Natural killer cell (primary cell): ENCODE data around the gene CDC42SE2. TPM values are rescaled to one million over a fixed set of nuclear protein-coding genes. Genes with fewer than 3 reads are reported as not detected.

Source experiments
- ATAC-seq, 3 donors: fragments of 150-1000 bp in 2 of 3; fragments of 200-7000 bp in 1 of 3; cut with Tn5 transposase; 1 replicate in 1 of 3; 2 replicates in 2 of 3; pipeline ENCODE4 v1.10.0; 2021; ENCODE audit warnings: mild to moderate bottlenecking in 2 of 3, moderate library complexity in 2 of 3
- DNase-seq, 2 donors: peaks; one replicate each; pipeline versions ENCODE4 v3.0.0 to v3.0.0-alpha.2; 2013 to 2021; ENCODE audit warnings: mixed read lengths in 1 of 2
- H3K27ac ChIP-seq: one replicate; pipeline ENCODE4 v1.5.1; 2013; ENCODE audit warnings: mild to moderate bottlenecking, low read length
- H3K27me3 ChIP-seq: one replicate; pipeline ENCODE4 v1.6.1; 2013; ENCODE audit warnings: low read length; ENCODE audit not compliant: control insufficient read depth, insufficient read depth
- H3K36me3 ChIP-seq: one replicate; pipeline ENCODE4 v1.6.1; 2013; ENCODE audit warnings: low read length; ENCODE audit not compliant: control insufficient read depth, insufficient read depth
- H3K4me1 ChIP-seq: one replicate; pipeline ENCODE4 v1.6.1; 2013; ENCODE audit warnings: low read length; ENCODE audit not compliant: control insufficient read depth, insufficient read depth
- H3K4me3 ChIP-seq: one replicate; pipeline ENCODE4 v1.5.1; 2013; ENCODE audit warnings: low read length
- H3K9me3 ChIP-seq: one replicate; pipeline ENCODE4 v1.6.1; 2013; ENCODE audit warnings: low read length; ENCODE audit not compliant: control insufficient read depth, insufficient read depth
- H3K27ac Mint-ChIP-seq, 2 donors: one replicate each; pipeline ENCODE4 v1.8.0; 2022; ENCODE audit warnings: mild to moderate bottlenecking in 2 of 2, mixed read lengths in 2 of 2, moderate library complexity in 1 of 2
- H3K27me3 Mint-ChIP-seq, 2 donors: one replicate each; pipeline ENCODE4 v1.8.0; 2022; ENCODE audit warnings: low read depth in 2 of 2, mixed read lengths in 2 of 2
- H3K36me3 Mint-ChIP-seq: one replicate; pipeline ENCODE4 v1.8.0; 2022; ENCODE audit warnings: mixed read lengths
- H3K4me1 Mint-ChIP-seq, 2 donors: one replicate each; pipeline ENCODE4 v1.8.0; 2022; ENCODE audit warnings: mixed read lengths in 2 of 2
- H3K4me3 Mint-ChIP-seq: one replicate; pipeline ENCODE4 v1.8.0; 2022; ENCODE audit warnings: mild to moderate bottlenecking, moderate library complexity, mixed read lengths
- H3K9me3 Mint-ChIP-seq, 2 donors: one replicate each; pipeline ENCODE4 v1.8.0; 2022; ENCODE audit warnings: mixed read lengths in 2 of 2
- WGBS: methylation state at CpG from one replicate; pipeline ENCODE4 v1.1.7; 2013; ENCODE audit warnings: missing lambda C conversion rate; ENCODE audit not compliant: insufficient coverage; 5-methylcytosine and 5-hydroxymethylcytosine counted together
- intact Hi-C: fragments of 100-400 bp; cut with micrococcal nuclease; formaldehyde crosslinking; loops from one replicate; pipeline ENCODE4 v1.14.2; 2022
- total RNA-seq, 4 donors: library from RNA; stranded (reverse); fragments of 120-200 nt in 1 of 4; gene quantifications; one replicate each; pipeline versions ENCODE4 v1.2.3 to v1.2.4, GENCODE V29; 2013 to 2022
- TF ChIP-seq, protein P1 (sequence below): fragments of 200-600 bp; IDR thresholded peaks from one replicate; pipeline ENCODE4 v1.8.0; 2022; ENCODE audit warnings: antibody characterized with exemption

Gene CDC42SE2
- total RNA-seq, 3 donors from 2014 or later (not counting 1 experiment from before 2014, with no cell fraction given) = 140 to 183 (median 166) TPM

DNA sequence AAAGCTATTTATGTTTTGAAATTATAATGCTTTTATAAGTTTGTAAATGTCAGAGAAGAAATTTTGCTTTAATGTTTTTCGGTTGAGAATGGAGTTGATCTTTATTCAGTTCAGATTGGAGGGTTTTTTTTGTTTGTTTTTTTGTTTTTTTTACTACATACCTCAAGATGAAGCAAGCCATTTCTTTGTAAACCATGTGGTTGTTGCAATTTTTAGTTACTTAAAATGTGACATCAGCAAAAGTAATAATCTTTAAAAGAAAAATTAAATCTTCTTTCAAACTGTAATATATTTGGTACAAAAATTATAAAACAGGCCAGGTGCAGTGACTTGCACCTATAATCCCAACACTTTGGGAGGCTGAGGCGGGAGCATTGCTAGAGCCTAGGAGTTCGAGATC, 102.6 kb downstream of the CDC42SE2 start:
- intact Hi-C loops = no loop called here
- Mint-ChIP-seq H3K27me3 (no peaks in the 10 kb centered on the region), H3K4me1 (peaks cover 69 to 80% of the 10 kb centered on the region in 2 donors), H3K36me3 (no peaks in the 10 kb centered on the region), H3K4me3 (no peak overlapping the region), H3K9me3 (no peaks in the 10 kb centered on the region), H3K27ac (peak overlapping the region; percentile 69 to 95)
- no peak overlapping the region for H3K4me3 ChIP-seq
- DNase-seq (no peak), ATAC-seq (no peak)
- TF ChIP-seq, protein P1, sequence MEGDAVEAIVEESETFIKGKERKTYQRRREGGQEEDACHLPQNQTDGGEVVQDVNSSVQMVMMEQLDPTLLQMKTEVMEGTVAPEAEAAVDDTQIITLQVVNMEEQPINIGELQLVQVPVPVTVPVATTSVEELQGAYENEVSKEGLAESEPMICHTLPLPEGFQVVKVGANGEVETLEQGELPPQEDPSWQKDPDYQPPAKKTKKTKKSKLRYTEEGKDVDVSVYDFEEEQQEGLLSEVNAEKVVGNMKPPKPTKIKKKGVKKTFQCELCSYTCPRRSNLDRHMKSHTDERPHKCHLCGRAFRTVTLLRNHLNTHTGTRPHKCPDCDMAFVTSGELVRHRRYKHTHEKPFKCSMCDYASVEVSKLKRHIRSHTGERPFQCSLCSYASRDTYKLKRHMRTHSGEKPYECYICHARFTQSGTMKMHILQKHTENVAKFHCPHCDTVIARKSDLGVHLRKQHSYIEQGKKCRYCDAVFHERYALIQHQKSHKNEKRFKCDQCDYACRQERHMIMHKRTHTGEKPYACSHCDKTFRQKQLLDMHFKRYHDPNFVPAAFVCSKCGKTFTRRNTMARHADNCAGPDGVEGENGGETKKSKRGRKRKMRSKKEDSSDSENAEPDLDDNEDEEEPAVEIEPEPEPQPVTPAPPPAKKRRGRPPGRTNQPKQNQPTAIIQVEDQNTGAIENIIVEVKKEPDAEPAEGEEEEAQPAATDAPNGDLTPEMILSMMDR = no peak
- H3K27me3 ChIP-seq = no peaks in the 10 kb centered on the region
- no peak overlapping the region for H3K27ac ChIP-seq
- peaks cover 15% of the 10 kb centered on the region for H3K36me3 ChIP-seq
- WGBS = 100% methylated on average over 2 of the region's 3 CpGs
- H3K9me3 ChIP-seq = no peaks in the 10 kb centered on the region
- H3K4me1 ChIP-seq = peaks cover 19% of the 10 kb centered on the region

DNA sequence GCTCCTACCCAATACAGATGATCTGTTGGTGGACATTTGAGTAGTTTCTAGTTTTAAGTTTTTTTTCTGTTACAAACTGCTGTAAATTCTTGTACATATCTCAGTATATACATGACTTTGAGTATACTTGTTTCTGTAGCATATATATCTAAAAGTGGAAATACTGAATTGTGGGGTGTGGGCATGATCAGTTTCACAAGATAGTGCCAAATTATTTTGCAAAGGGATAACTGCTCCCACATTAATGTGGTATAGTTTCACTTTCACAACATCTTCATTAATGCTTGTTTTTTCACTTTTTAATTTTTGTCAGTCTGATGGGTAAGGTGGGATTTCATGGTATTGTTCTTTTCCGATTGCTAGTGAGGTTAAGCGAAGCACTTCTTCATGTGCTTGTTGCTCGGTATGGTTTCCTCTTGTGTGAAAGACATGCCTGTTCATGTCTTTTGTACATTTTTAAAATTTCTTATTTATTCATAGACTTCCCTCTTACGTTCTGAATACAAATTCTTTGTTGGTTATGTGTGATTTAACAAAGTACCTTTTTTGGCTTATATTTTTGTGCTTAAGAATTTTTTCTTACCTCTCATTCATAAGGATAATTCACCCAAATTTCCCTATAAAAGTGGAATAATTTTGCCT, 103.5 kb downstream of the CDC42SE2 start:
- no peak overlapping the region for H3K4me3 ChIP-seq
- Mint-ChIP-seq H3K36me3 (no peaks in the 10 kb centered on the region), H3K9me3 (no peaks in the 10 kb centered on the region), H3K27ac (peak overlapping the region; percentile 69 to 95), H3K4me3 (no peak overlapping the region), H3K27me3 (no peaks in the 10 kb centered on the region), H3K4me1 (peaks cover 70 to 79% of the 10 kb centered on the region in 2 donors)
- H3K4me1 ChIP-seq = peaks cover 17% of the 10 kb centered on the region
- peaks cover 8% of the 10 kb centered on the region for H3K36me3 ChIP-seq
- H3K27me3 ChIP-seq = no peaks in the 10 kb centered on the region
- intact Hi-C loops = no loop called here
- H3K27ac ChIP-seq = peak overlapping the region; percentile 38
- 60% methylated on average over 1 of the region's 4 CpGs for WGBS
- TF ChIP-seq, protein P1 = no peak
- no peaks in the 10 kb centered on the region for H3K9me3 ChIP-seq
- DNase-seq = no peak
- peak in 1 of 3 donors; percentile 14 for ATAC-seq

DNA sequence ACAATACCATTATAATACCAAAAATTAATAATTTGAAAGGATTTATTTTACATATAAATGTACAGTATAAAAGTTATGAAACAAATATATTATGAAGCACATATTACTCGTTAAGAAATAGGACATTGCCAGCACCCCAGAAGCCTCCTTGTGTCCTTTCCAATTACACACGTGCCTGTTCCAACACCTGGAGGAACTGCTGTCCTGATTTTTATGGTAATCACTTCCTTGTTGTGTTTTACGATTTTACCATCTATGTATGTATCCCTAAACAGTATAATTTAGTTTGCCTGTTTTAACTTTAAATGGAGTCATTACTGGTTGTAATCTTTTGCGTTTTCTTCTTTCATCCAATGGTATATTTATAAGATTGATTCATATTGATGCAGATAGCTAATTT, 105.0 kb downstream of the CDC42SE2 start:
- Histone ChIP-seq H3K27me3 (no peaks in the 10 kb centered on the region), H3K27ac (no peak overlapping the region), H3K4me3 (no peak overlapping the region), H3K4me1 (peaks cover 23% of the 10 kb centered on the region), H3K36me3 (peaks cover 3% of the 10 kb centered on the region), H3K9me3 (no peaks in the 10 kb centered on the region)
- Mint-ChIP-seq H3K27ac (peak overlapping the region; percentile 69 to 95), H3K4me1 (peaks cover 76 to 89% of the 10 kb centered on the region in 2 donors), H3K36me3 (no peaks in the 10 kb centered on the region), H3K27me3 (no peaks in the 10 kb centered on the region), H3K9me3 (no peaks in the 10 kb centered on the region), H3K4me3 (peak overlapping the region; percentile 29)
- DNase-seq = no peak
- TF ChIP-seq, protein P1 = no peak
- ATAC-seq = no peak
- WGBS = 100% methylated on average over 2 of the region's 4 CpGs
- intact Hi-C loops = no loop called here

DNA sequence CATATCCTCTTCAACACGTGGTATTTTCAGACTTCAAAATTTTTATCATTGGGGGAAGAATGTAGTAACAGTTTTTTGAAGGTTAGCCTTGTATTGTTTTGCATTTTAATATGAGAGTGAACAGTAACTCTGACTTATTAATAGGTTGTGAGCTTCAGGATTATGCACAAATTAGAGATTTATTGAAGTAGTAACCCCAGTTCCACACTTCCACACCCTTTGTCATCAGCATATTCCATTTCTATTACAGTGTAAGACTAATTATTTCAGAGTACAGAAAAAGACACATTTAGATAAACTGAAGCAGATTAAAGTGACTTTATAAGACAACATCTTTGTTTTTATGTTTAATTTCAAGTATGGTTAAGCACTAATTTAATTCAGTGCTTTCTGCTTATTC, 105.7 kb downstream of the CDC42SE2 start:
- intact Hi-C loops = no loop called here
- no peaks in the 10 kb centered on the region for H3K27me3 Mint-ChIP-seq
- H3K27me3 ChIP-seq = no peaks in the 10 kb centered on the region
- WGBS = 20% methylated on average over 1 of the region's 1 CpG
- H3K27ac Mint-ChIP-seq = peak overlapping the region; percentile 69 to 95
- no peaks in the 10 kb centered on the region for H3K36me3 ChIP-seq
- TF ChIP-seq, protein P1 = no peak
- H3K4me1 Mint-ChIP-seq = peaks cover 69 to 86% of the 10 kb centered on the region in 2 donors
- peaks cover 22% of the 10 kb centered on the region for H3K4me1 ChIP-seq
- no peak overlapping the region for H3K4me3 Mint-ChIP-seq
- H3K4me3 ChIP-seq = no peak overlapping the region
- DNase-seq (no peak), ATAC-seq (no peak)
- no peaks in the 10 kb centered on the region for H3K9me3 Mint-ChIP-seq
- no peak overlapping the region for H3K27ac ChIP-seq
- no peaks in the 10 kb centered on the region for H3K9me3 ChIP-seq
- no peaks in the 10 kb centered on the region for H3K36me3 Mint-ChIP-seq
